Spleen (tissue), 7 donors: ENCODE measurements around the gene BCKDK.

Source experiments
- CTCF ChIP-seq, 11 experiments: fragments of 200-600 bp in 7 of 11; fragments of 450-650 bp in 4 of 11; sonication (generic) in 4 of 11; IDR thresholded peaks in 8 of 11; conservative IDR thresholded peaks in 3 of 11; 1 replicate in 7 of 11; 2 replicates in 4 of 11; pipeline versions ENCODE4 v1.4.0 to v1.8.0; 2016 to 2021; ENCODE audit warnings: antibody characterized with exemption in 11 of 11, inconsistent platforms in 4 of 11, mild to moderate bottlenecking in 1 of 11
- POLR2A ChIP-seq, 3 donors: fragments of 450-650 bp; IDR thresholded peaks; one replicate each; pipeline ENCODE4 v1.5.1; 2017; ENCODE audit warnings: antibody characterized with exemption in 3 of 3, mild to moderate bottlenecking in 1 of 3
- POLR2AphosphoS5 ChIP-seq, 3 donors: sonication (generic); formaldehyde crosslinking; IDR thresholded peaks; one replicate each; pipeline ENCODE4 v1.5.1; 2017; ENCODE audit warnings: antibody characterized with exemption in 3 of 3
- donor health status: DM: no; HTN: no; CAD: no; lungs with moderate emphysema.
- donor health status: DM: no; HTN: no; CAD: no.
- donor health status: DM: no; HTN: no; CAD: no.

- TF ChIP-seq CTCF (IDR thresholded peaks at IDR 0.05 in 8 of 11, conservative IDR thresholded peaks at IDR 0.05 in 3 of 11) (no peak), POLR2AphosphoS5 (IDR thresholded peaks at IDR 0.05) (peak in 1 of 3 donors; percentile 61), POLR2A (IDR thresholded peaks at IDR 0.05) (no peak)
These were observed 26.5 kb upstream of the BCKDK start for GRCh38 chr16:31081428-31082351.
